K562 (cell line): ENCODE results near the gene TRIM14. TPM values are rescaled to one million over a fixed set of nuclear protein-coding genes. Genes with fewer than 3 reads are reported as not detected.

ENCODE experiments used
- ATAC-seq: fragments of 200-7000 bp; cut with Tn5 transposase; 3 replicates; pipeline ENCODE4 v1.9.1; 2020; ENCODE audit warnings: moderate library complexity
- BruUV-seq: library from RNA; stranded (reverse); fragments of 400-500 nt; replicated peaks from 2 replicates; lab custom pipeline; 2021; lab: Mats Ljungman, UMichigan
- CTCF ChIA-PET: fragments of 300-600 bp; formaldehyde crosslinking; extraction: SDS; loops from one replicate; lab custom pipeline; 2021; ENCODE audit warnings: low intra/inter-chr PET ratio; lab: Yijun Ruan, JAX
- POLR2A ChIA-PET: fragments of 300-600, 350-650 bp; sonication (Branson Sonifier 250); formaldehyde crosslinking; extraction: SDS; loops from one replicate; lab custom pipeline; 2021; ENCODE audit warnings: antibody characterized with exemption, inconsistent platforms; lab: Yijun Ruan, JAX
- DNase-seq, 4 experiments: peaks; one replicate each; pipeline versions ENCODE4 v3.0.0 to v3.0.0-alpha.2; 2011 to 2018; ENCODE audit warnings: low spot score in 3 of 4, mixed read lengths in 3 of 4; ENCODE audit errors: extremely low read depth in 1 of 4
- FAIRE-seq: peaks from 2 replicates; lab custom pipeline; 2011; peaks lifted over from hg19 to GRCh38; lab: Jason Lieb, UNC
- H2AFZ ChIP-seq: 2 replicates; pipeline ENCODE4 v1.6.0; 2011; ENCODE audit warnings: low read depth, low read length, control low read depth, inconsistent platforms
- H3K27ac ChIP-seq: fragments of 200-600 bp; 3 replicates; pipeline ENCODE4 v1.8.0; 2011; ENCODE audit warnings: low read depth, mild to moderate bottlenecking, control low read depth, inconsistent platforms, low read length, moderate library complexity, mixed read lengths; ENCODE audit errors: extremely low read depth
- H3K27me3 ChIP-seq, 2 experiments: fragments of 300-600 bp in 1 of 2; 2 replicates in 1 of 2; 3 replicates in 1 of 2; pipeline versions ENCODE4 v1.6.0 to v1.8.0; 2011; ENCODE audit warnings: inconsistent platforms in 2 of 2, low read length in 2 of 2, mild to moderate bottlenecking in 1 of 2, mixed read lengths in 1 of 2, moderate library complexity in 1 of 2; ENCODE audit not compliant: control insufficient read depth in 2 of 2, insufficient read depth in 2 of 2
- H3K36me3 ChIP-seq: fragments of 300-600 bp; 3 replicates; pipeline ENCODE4 v1.8.0; 2011; ENCODE audit warnings: mild to moderate bottlenecking, low read length, inconsistent platforms; ENCODE audit not compliant: control insufficient read depth, insufficient read depth
- H3K4me1 ChIP-seq, 2 experiments: fragments of 200-600 bp in 1 of 2; replicated peaks in 1 of 2; 2 replicates in 1 of 2; 3 replicates in 1 of 2; pipeline versions ENCODE4 v1.5.1 to v1.8.0; 2011; ENCODE audit warnings: inconsistent platforms in 2 of 2, low read length in 2 of 2, mild to moderate bottlenecking in 1 of 2, mixed read lengths in 1 of 2, moderate library complexity in 1 of 2; ENCODE audit not compliant: control insufficient read depth in 2 of 2, insufficient read depth in 2 of 2
- H3K4me2 ChIP-seq: 2 replicates; pipeline ENCODE4 v1.6.1; 2011; ENCODE audit warnings: low read length, control low read depth, inconsistent platforms, mixed read lengths; ENCODE audit not compliant: insufficient read depth
- H3K4me3 ChIP-seq: fragments of 200-600 bp; sonication (generic), shearing (Covaris generic); 2 replicates; pipeline ENCODE4 v1.5.1; 2016; ENCODE audit warnings: control low read depth, inconsistent platforms
- H3K79me2 ChIP-seq: fragments of 200-600 bp; 3 replicates; pipeline ENCODE4 v1.8.0; 2011; ENCODE audit warnings: low read length, inconsistent platforms; ENCODE audit not compliant: control insufficient read depth, insufficient read depth
- H3K9ac ChIP-seq, 2 experiments: 2 replicates each; pipeline versions ENCODE4 v1.6.0 to v1.6.1; 2011; ENCODE audit warnings: low read depth in 2 of 2, low read length in 2 of 2, control low read depth in 1 of 2, inconsistent platforms in 1 of 2, mild to moderate bottlenecking in 1 of 2, mixed read lengths in 1 of 2; ENCODE audit not compliant: insufficient read depth in 1 of 2
- H3K9me1 ChIP-seq: one replicate; pipeline ENCODE4 v1.6.0; 2011; ENCODE audit warnings: inconsistent platforms, mild to moderate bottlenecking, low read length, moderate library complexity; ENCODE audit not compliant: control insufficient read depth, insufficient read depth
- H3K9me3 ChIP-seq: replicated peaks from 2 replicates; pipeline ENCODE4 v1.5.1; 2011; ENCODE audit warnings: low read depth, low read length, inconsistent platforms; ENCODE audit not compliant: control insufficient read depth, insufficient read depth
- H4K20me1 ChIP-seq: replicated peaks from 2 replicates; pipeline ENCODE4 v1.6.1; 2011; ENCODE audit warnings: low read length, inconsistent platforms, mixed read lengths; ENCODE audit not compliant: control insufficient read depth, insufficient read depth
- BCOR ChIP-seq: fragments of 450-650 bp; IDR thresholded peaks from 2 replicates; pipeline ENCODE4 v1.6.1; 2016
- CBX5 ChIP-seq: IDR thresholded peaks from 2 replicates; pipeline ENCODE4 v1.6.1; 2014; ENCODE audit warnings: low read depth, borderline replicate concordance
- IRF2 ChIP-seq: sonication (generic); formaldehyde crosslinking; IDR thresholded peaks from 2 replicates; pipeline ENCODE4 v1.8.1; 2022; ENCODE audit warnings: mild to moderate bottlenecking, missing genetic modification reagents
- NR2F6 ChIP-seq: fragments of 450-650 bp; formaldehyde crosslinking; IDR thresholded peaks from 2 replicates; pipeline ENCODE4 v1.4.0; 2020; ENCODE audit warnings: mild to moderate bottlenecking
- PML ChIP-seq: IDR thresholded peaks from 2 replicates; pipeline ENCODE4 v1.6.1; 2012; ENCODE audit warnings: low read length, inconsistent platforms
- POLR2A ChIP-seq: fragments of 450-650 bp; conservative IDR thresholded peaks from 2 replicates; pipeline ENCODE4 v1.6.1; 2016
- RCOR1 ChIP-seq, 2 experiments: IDR thresholded peaks; 2 replicates each; pipeline ENCODE4 v1.6.1; 2012; ENCODE audit warnings: low read depth in 2 of 2, low read length in 2 of 2, borderline replicate concordance in 1 of 2, improper control_type of control experiment in 1 of 2
- SAFB2 ChIP-seq: fragments of 200-400 bp; formaldehyde crosslinking; IDR thresholded peaks from 2 replicates; pipeline ENCODE4 v1.6.1; 2018; ENCODE audit warnings: borderline replicate concordance, low read length, low read depth, moderate library complexity; ENCODE audit not compliant: severe bottlenecking
- SMARCA5 ChIP-seq: fragments of 450-650 bp; IDR thresholded peaks from 2 replicates; pipeline ENCODE4 v1.6.1; 2016
- ZFP36 ChIP-seq: fragments of 150-350 bp; IDR thresholded peaks from 2 replicates; pipeline ENCODE4 v1.6.1; 2018; ENCODE audit warnings: low read length, low read depth; ENCODE audit not compliant: partially characterized antibody
- ZNF3 ChIP-seq: fragments of 250-450 bp; sonication (Bioruptor Pico); IDR thresholded peaks from 2 replicates; pipeline ENCODE4 v1.5.0; 2021; ENCODE audit warnings: mild to moderate bottlenecking, moderate library complexity
- WGBS: fragments of 100-300 bp; shearing (Covaris generic); methylation state at CpG from one replicate; pipeline ENCODE4 v1.1.6; 2016; ENCODE audit warnings: low coverage, mixed read lengths; ENCODE audit not compliant: insufficient coverage; ENCODE audit errors: missing lambda C conversion rate; 5-methylcytosine and 5-hydroxymethylcytosine counted together
- in situ Hi-C: fragments of 300-500 bp; cut with MboI; formaldehyde crosslinking; loops from 4 replicates; pipeline ENCODE4 v1.15.0; 2018; ENCODE audit warnings: inconsistent platforms, mixed read lengths
- intact Hi-C: fragments of 100-400 bp; cut with micrococcal nuclease; formaldehyde crosslinking; loops from 2 replicates; pipeline ENCODE4 v1.14.2; 2022
- polyA plus RNA-seq, 8 experiments: library from polyadenylated mRNA; depleted of rRNA in 4 of 8; stranded (reverse) in 5 of 8; unstranded in 3 of 8; fragments of >200 nt; fragmentation: Nextera tagmentation in 2 of 8; fragmentation: Illumina TruSeq in 1 of 8; extraction: Ambion mirVana in 2 of 8; extraction: Trizol in 1 of 8; gene quantifications; 2 replicates each; pipeline versions ENCODE4 v1.2.1 to v1.2.3, GENCODE V29; 2011 to 2014; ENCODE audit warnings: inconsistent platforms in 1 of 8, missing spikeins in 1 of 8
- total RNA-seq, 7 experiments: library from RNA; depleted of rRNA in 6 of 7; stranded (reverse); fragments of >200 nt in 6 of 7; fragmentation: Illumina TruSeq in 2 of 7; extraction: Trizol in 2 of 7; gene quantifications; 2 replicates each; pipeline versions ENCODE4 v1.2.1 to v1.2.3, GENCODE V29; 2011 to 2021; ENCODE audit warnings: low replicate concordance in 1 of 7

The TRIM14 gene
- total and polyA plus RNA-seq, 9 of the 15 experiments (the other 6 are each of a cell fraction or from before 2014, with no cell fraction given), result 7.6 to 41.0 (median 17.9) TPM

DNA sequence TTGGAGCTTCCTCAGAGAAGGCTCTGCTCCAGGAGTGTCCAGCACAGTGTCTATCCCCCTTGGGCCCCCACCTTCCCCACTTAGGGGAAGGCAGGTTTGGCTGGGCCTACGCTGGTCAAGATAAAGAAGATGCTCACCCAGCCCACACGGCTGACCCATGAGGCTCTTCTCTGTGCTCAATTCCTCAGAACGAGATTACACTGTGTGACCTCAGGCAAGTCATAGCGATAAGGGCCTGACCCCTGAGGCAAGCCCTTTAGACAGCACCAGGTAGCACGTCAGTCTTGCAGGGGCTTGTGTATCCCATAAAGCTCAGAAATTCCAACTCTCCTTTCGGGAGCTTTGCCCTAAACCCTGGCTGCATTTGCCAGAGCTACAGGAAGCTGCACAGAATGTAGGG, 40.8 kb upstream of the TRIM14 start (continued):
- TF ChIP-seq POLR2A (no peak), SAFB2 (no peak), BCOR (no peak), RCOR1 (IDR thresholded peaks at IDR 0.05; ENCODE audit: borderline replicate concordance in 1 of 2, low read depth in 2 of 2, low read length in 2 of 2) (peak in 1 of 2 experiments; percentile 82; a peak in 2 of 4 replicates), PML (no peak), CBX5 (no peak), NR2F6 (no peak)

- H2AFZ ChIP-seq, result no peak overlapping the region
- H4K20me1 ChIP-seq, result peaks cover 22% of the 10 kb centered on the region
- peaks cover 29% of the 10 kb centered on the region for H3K36me3 ChIP-seq
- no peak for DNase-seq
- no peaks in the 10 kb centered on the region for H3K27me3 ChIP-seq
- H3K9me1 ChIP-seq, result peaks cover 6% of the 10 kb centered on the region
- POLR2A ChIA-PET, result interaction anchor here (0.8 kb wide), 1 partner anchor 14 kb away, joined by 3 read pairs; no protein-coding TSS in a partner anchor
- H3K9me3 ChIP-seq, result no peaks in the 10 kb centered on the region
- in situ Hi-C loops (no loop called here), intact Hi-C loops (no loop called here)
- H3K27ac ChIP-seq, result no peak overlapping the region
- no peak overlapping the region for H3K4me3 ChIP-seq
- H3K4me1 ChIP-seq, result peaks cover 10 to 17% of the 10 kb centered on the region in 2 experiments; a peak in 4 of 5 replicates
- no peak for ATAC-seq
- no TSS peak for BruUV-seq
- peak overlapping the region in 1 of 2 experiments; percentile 43; a peak in 1 of 4 replicates for H3K9ac ChIP-seq
- TF ChIP-seq SMARCA5 (0 out of 2 replicates have a peak, but pooled peaks have one; percentile 32), IRF2 (no peak), ZFP36 (peak; percentile 46), ZNF3 (CRISPR knock-in tag) (no peak)
- H3K79me2 ChIP-seq, result peaks cover 18% of the 10 kb centered on the region
- no peak for FAIRE-seq
- H3K4me2 ChIP-seq, result no peak overlapping the region
- CTCF ChIA-PET, result no interaction called here
- WGBS, result 76% methylated on average over 5 of the region's 5 CpGs
Measured at GRCh38 chr9:98159301-98159700, 40.3 kb upstream of the TRIM14 start.
